Liver (tissue), 3 donors: Measurements from ENCODE around the gene GEMIN5.

Experiments used
- CTCF ChIP-seq: fragments of 150-350 bp; IDR thresholded peaks from 2 replicates; pipeline ENCODE4 v1.5.1; 2017; ENCODE audit warnings: improper control_type of control experiment, low read depth, low read length; ENCODE audit not compliant: missing input control
- TAF1 ChIP-seq: conservative IDR thresholded peaks from 2 replicates; pipeline ENCODE4 v1.6.1; 2016; ENCODE audit warnings: antibody characterized with exemption, mild to moderate bottlenecking
- donor health status: healthy.
- donor health status: healthy.

GRCh38 chr5:154840435-154841272 is 97.4 kb downstream of the GEMIN5 start:
- TF ChIP-seq CTCF: no peak
- TF ChIP-seq TAF1: no peak
